ENCODE data around the gene MIGA1. TPM values are rescaled to one million over a fixed set of nuclear protein-coding genes. Genes with fewer than 3 reads are reported as not detected.
"Not testable (repeated sequence)": the region's sequence is repeated elsewhere in the genome, so short reads cannot be mapped to it uniquely, and the experiment has no call there.

MIGA1 gene
- total RNA-seq (10 to 100 TPM; 12.4 to 15.1 (median 12.9) TPM), polyA plus RNA-seq (3.8 TPM)
- long read RNA-seq, donor 1, full-length matches to known transcripts = 6 of 17 reads
- long read RNA-seq, donor 1, partial matches to known transcripts = 2 of 17 reads
- long read RNA-seq, donor 1, other reads (novel, unspliced or antisense) = 9 of 17 reads
- long read RNA-seq, donor 2 = 0 reads
- long read RNA-seq, donor 3, full-length matches to known transcripts = 16 of 36 reads
- long read RNA-seq, donor 3, partial matches to known transcripts = 9 of 36 reads
- long read RNA-seq, donor 3, other reads (novel, unspliced or antisense) = 11 of 36 reads
- long read RNA-seq, donor 4, full-length matches to known transcripts = 3 of 10 reads
- long read RNA-seq, donor 4, partial matches to known transcripts = 1 of 10 reads
- long read RNA-seq, donor 4, other reads (novel, unspliced or antisense) = 6 of 10 reads

DNA sequence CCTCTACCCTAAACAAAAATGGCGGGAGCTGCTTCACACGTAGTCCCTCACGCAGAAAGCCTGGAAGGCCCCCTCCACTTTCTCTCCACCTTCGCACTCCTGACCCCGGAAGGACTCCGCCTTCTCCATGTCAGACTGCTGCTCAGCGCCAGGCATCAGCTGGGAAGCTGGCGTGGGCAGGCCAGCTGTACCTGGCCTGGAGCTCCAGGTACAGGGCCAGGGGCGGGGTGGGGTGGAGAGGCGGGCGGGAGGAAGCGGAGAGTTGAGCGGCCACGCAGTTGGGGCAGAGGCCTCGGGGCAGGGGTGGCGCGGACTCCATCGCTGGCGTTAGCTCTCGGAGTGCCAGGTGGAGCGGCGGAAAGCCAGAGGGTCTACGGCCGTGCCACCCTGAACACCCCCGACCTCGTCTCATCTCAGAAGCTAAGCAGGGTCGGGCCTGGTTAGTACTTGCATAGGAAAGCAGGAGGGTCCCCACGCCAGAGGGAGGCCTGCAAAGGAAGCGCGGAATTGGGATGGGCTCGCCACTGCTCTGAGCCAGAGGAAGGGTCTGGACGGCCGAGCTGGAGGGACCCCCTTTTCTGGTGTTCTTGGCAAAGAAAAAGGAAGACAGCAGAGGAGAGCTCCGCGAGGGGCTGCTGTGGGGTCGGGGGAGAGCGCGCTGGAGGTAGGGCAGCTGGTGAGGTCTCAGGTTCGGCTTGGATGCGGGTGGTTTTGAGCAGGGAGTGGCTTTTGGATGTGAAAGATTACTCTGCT lies at the start of gene MIGA1:
TSS of gene MIGA1 (plus strand) at position 121 of the 753 bp plus-strand sequence. CDS start 3,604 bp downstream, outside the sequence.
- Histone ChIP-seq H3K27ac (ENCODE audit: low read length) (peak within 1 kb of the TSS; percentile 66), H3K9me3 (ENCODE audit: control insufficient read depth, low read length) (no peaks in the 10 kb centered on the region), H3K4me1 (ENCODE audit: control insufficient read depth, insufficient read depth, low read length) (peaks cover 2% of the 10 kb centered on the region), H3K4me3 (ENCODE audit: low read length) (peak within 1 kb of the TSS; percentile 96), H3K27me3 (ENCODE audit: control insufficient read depth, insufficient read depth) (no peaks in the 10 kb centered on the region)
- DNase-seq (peak; percentile 88 to 92 (median 92)), ATAC-seq (peak; percentile 99 to 100)
- intact Hi-C loops (cut with DNase I) = no loop called here
- under 1% methylated on average over 40 of the region's 40 CpGs for WGBS

DNA sequence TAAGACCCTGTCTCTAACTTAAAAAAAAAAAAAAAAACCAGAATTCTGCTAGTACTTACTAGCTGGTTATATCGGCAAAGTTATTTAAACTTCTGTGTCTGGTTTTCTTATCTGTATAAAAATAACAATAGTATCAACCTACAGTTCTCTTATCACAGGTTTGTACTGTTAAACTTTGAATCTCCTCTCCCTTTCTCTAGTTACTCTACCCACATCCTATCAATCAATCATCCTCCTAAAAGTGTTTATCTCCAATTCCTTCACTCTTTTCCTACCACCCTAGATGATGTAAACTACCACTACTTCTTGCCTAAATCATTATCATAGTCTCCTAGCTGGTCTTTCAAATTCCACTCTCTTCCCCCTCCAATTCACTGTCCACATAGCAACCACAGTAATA lies 47.4 kb upstream of the MIGA1 start:
- Histone ChIP-seq H3K27ac (ENCODE audit: low read length) (no peak overlapping the region), H3K4me1 (ENCODE audit: control insufficient read depth, insufficient read depth, low read length) (no peaks in the 10 kb centered on the region), H3K4me3 (ENCODE audit: low read length) (no peak overlapping the region), H3K27me3 (ENCODE audit: control insufficient read depth, insufficient read depth) (no peaks in the 10 kb centered on the region), H3K9me3 (ENCODE audit: control insufficient read depth, low read length) (no peaks in the 10 kb centered on the region)
- intact Hi-C loops (cut with DNase I) = no loop called here
- WGBS = 43% methylated on average over 1 of the region's 1 CpG
- ATAC-seq (no peak), DNase-seq (no peak)

DNA sequence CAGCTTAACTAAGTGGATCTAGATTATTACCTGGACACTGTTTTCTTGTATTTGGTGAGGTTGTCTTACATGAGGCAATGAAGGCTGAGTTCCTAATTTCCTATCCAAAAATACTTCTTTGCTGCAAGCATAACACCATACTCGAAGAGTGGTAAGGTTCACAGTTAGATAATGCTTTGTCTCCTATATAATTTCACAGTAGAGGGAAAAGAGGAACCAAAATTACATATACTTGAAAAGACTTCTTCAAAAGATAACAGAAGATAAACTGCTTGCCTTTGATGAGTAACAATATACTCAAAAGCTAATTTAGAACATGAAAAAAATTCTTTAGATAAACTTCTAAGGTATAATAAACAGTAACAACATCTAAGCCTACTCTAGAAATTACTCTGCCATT lies 40.2 kb upstream of the MIGA1 start:
- no peak overlapping the region for H3K27ac ChIP-seq (ENCODE audit: low read length)
- no peaks in the 10 kb centered on the region for H3K27me3 ChIP-seq (ENCODE audit: control insufficient read depth, insufficient read depth)
- H3K4me3 ChIP-seq (ENCODE audit: low read length) = no peak overlapping the region
- ATAC-seq = no peak
- no peaks in the 10 kb centered on the region for H3K9me3 ChIP-seq (ENCODE audit: control insufficient read depth, low read length)
- peaks cover 2% of the 10 kb centered on the region for H3K4me1 ChIP-seq (ENCODE audit: control insufficient read depth, insufficient read depth, low read length)
- 82% methylated on average over 1 of the region's 1 CpG for WGBS
- intact Hi-C loops (cut with DNase I) = no loop called here
- DNase-seq = no peak

GRCh38 chr1:77741316-77741715 lies 38.1 kb upstream of the MIGA1 start:
- Histone ChIP-seq H3K27me3 (ENCODE audit: control insufficient read depth, insufficient read depth) (no peaks in the 10 kb centered on the region), H3K9me3 (ENCODE audit: control insufficient read depth, low read length) (no peaks in the 10 kb centered on the region), H3K4me3 (ENCODE audit: low read length) (no peak overlapping the region), H3K4me1 (ENCODE audit: control insufficient read depth, insufficient read depth, low read length) (peaks cover 2% of the 10 kb centered on the region), H3K27ac (ENCODE audit: low read length) (no peak overlapping the region)
- DNase-seq (no peak), ATAC-seq (no peak)
- intact Hi-C loops (cut with DNase I) = no loop called here
- 97% methylated on average over 1 of the region's 1 CpG for WGBS

GRCh38 chr1:77742011-77742555 lies 37.4 kb upstream of the MIGA1 start:
- no peak for ATAC-seq
- Histone ChIP-seq H3K4me3 (ENCODE audit: low read length) (no peak overlapping the region), H3K9me3 (ENCODE audit: control insufficient read depth, low read length) (no peaks in the 10 kb centered on the region), H3K4me1 (ENCODE audit: control insufficient read depth, insufficient read depth, low read length) (peaks cover 2% of the 10 kb centered on the region), H3K27me3 (ENCODE audit: control insufficient read depth, insufficient read depth) (no peaks in the 10 kb centered on the region), H3K27ac (ENCODE audit: low read length) (no peak overlapping the region)
- no peak for DNase-seq
- intact Hi-C loops (cut with DNase I) = no loop called here
- WGBS = 53% methylated on average over 3 of the region's 3 CpGs

DNA sequence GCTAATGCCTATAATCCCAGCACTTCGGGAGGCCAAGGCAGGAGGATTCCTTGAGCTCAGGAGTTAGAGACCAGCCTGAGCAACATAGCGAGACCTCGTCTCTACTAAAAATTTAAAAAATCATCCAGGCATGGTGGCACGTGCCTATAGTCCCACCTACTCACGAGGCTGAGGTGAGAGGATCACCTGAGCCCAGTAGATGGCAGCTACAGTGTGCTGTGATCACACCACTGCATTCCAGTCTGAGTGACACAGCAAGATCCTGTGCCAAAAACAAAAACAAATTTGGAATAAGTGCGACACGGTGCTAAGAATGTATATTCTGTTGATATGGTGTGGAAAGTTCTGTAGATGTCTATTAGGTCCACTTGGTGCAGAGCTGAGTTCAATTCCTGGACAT lies 34.9 kb upstream of the MIGA1 start:
- Histone ChIP-seq H3K4me1 (ENCODE audit: control insufficient read depth, insufficient read depth, low read length) (peaks cover 2% of the 10 kb centered on the region), H3K9me3 (ENCODE audit: control insufficient read depth, low read length) (no peaks in the 10 kb centered on the region), H3K27ac (ENCODE audit: low read length) (no peak overlapping the region), H3K27me3 (ENCODE audit: control insufficient read depth, insufficient read depth) (no peaks in the 10 kb centered on the region), H3K4me3 (ENCODE audit: low read length) (no peak overlapping the region)
- DNase-seq = no peak
- 77% methylated on average over 7 of the region's 7 CpGs for WGBS
- intact Hi-C loops (cut with DNase I) = no loop called here
- no peak for ATAC-seq

DNA sequence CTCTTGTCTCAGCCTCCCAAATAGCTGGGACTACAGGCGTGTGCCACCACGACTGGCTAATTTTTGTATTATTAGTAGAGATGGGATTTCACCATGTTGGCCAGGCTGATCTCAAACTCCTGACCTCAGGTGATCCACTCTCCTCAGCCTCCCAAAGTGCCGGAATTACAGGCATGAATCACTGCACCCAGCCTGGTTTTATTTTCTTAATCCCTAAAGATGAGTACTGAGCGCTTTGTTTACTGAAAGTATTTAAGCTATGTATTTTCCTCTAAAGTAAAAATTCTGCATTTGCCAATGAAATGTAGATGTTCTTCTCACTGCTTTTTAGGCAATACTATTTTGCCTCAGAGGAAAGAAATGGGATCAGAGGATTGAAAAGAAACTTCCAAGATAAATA lies 30.0 kb upstream of the MIGA1 start:
- ATAC-seq; intact Hi-C loops (cut with DNase I); H3K27ac ChIP-seq (ENCODE audit: low read length); H3K4me1 ChIP-seq (ENCODE audit: control insufficient read depth, insufficient read depth, low read length); H3K27me3 ChIP-seq (ENCODE audit: control insufficient read depth, insufficient read depth); H3K9me3 ChIP-seq (ENCODE audit: control insufficient read depth, low read length); H3K4me3 ChIP-seq (ENCODE audit: low read length); DNase-seq: not testable (repeated sequence)
- 97% methylated on average over 4 of the region's 4 CpGs for WGBS

GRCh38 chr1:77756052-77756754 lies 23.2 kb upstream of the MIGA1 start:
- ATAC-seq (no peak), DNase-seq (no peak)
- intact Hi-C loops (cut with DNase I) = no loop called here
- H3K27me3 ChIP-seq (ENCODE audit: control insufficient read depth, insufficient read depth) = no peaks in the 10 kb centered on the region
- H3K9me3 ChIP-seq (ENCODE audit: control insufficient read depth, low read length) = no peaks in the 10 kb centered on the region
- H3K4me1 ChIP-seq (ENCODE audit: control insufficient read depth, insufficient read depth, low read length) = peaks cover 8% of the 10 kb centered on the region
- 80% methylated on average over 1 of the region's 1 CpG for WGBS
- H3K4me3 ChIP-seq (ENCODE audit: low read length) = no peak overlapping the region
- H3K27ac ChIP-seq (ENCODE audit: low read length) = peak overlapping the region; percentile 52

- no peak for DNase-seq
- no peak for ATAC-seq
- WGBS = 48% methylated on average over 1 of the region's 1 CpG
- Histone ChIP-seq H3K9me3 (ENCODE audit: control insufficient read depth, low read length) (no peaks in the 10 kb centered on the region), H3K27ac (ENCODE audit: low read length) (no peak overlapping the region), H3K4me3 (ENCODE audit: low read length) (no peak overlapping the region), H3K27me3 (ENCODE audit: control insufficient read depth, insufficient read depth) (no peaks in the 10 kb centered on the region), H3K4me1 (ENCODE audit: control insufficient read depth, insufficient read depth, low read length) (peaks cover 8% of the 10 kb centered on the region)
- intact Hi-C loops (cut with DNase I) = no loop called here
These were observed 22.3 kb upstream of the MIGA1 start for GRCh38 chr1:77757066-77757584.

DNA sequence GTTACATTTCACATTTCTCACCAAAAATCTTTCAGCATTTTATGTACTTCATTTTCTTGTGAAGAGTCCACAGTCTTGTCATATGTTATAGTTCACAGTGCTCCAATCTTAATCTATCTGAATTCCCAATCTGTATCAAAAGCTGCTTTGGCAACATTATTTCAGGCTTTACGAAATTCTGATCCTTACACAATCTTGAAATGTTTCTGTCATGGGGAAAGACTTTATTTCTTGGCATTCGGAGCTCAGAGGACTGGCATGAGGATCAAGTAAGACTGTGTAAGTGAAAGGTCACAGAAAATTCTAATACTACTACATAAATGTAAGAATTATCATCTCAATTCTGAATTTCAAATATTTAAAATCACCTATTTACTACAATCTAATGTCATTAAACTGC lies 21.8 kb upstream of the MIGA1 start:
- Histone ChIP-seq H3K4me3 (ENCODE audit: low read length) (peak overlapping the region; percentile 38), H3K4me1 (ENCODE audit: control insufficient read depth, insufficient read depth, low read length) (peaks cover 8% of the 10 kb centered on the region), H3K27ac (ENCODE audit: low read length) (no peak overlapping the region), H3K27me3 (ENCODE audit: control insufficient read depth, insufficient read depth) (no peaks in the 10 kb centered on the region), H3K9me3 (ENCODE audit: control insufficient read depth, low read length) (no peaks in the 10 kb centered on the region)
- intact Hi-C loops (cut with DNase I) = no loop called here
- 29% methylated on average over 2 of the region's 2 CpGs for WGBS
- no peak for ATAC-seq
- DNase-seq = no peak

Measured in right cardiac atrium (tissue), 5 donors.